GM12892 (cell line): ENCODE data around the gene ASB2. TPM values are rescaled to one million over a fixed set of nuclear protein-coding genes. Genes with fewer than 3 reads are reported as not detected.
A peak's percentile ranks its signal among the peaks of the same experiment; 100 is the strongest.

Experiments
- DNase-seq: peaks from one replicate; pipeline ENCODE4 v3.0.0; 2011; ENCODE audit not compliant: insufficient read length
- FAIRE-seq: peaks from 2 replicates; lab custom pipeline; 2011; peaks lifted over from hg19 to GRCh38; lab: Jason Lieb, UNC
- POLR2A ChIP-seq: IDR thresholded peaks from 2 replicates; pipeline ENCODE4 v1.6.1; 2011; ENCODE audit warnings: low read depth, low read length, control low read depth
- POLR2AphosphoS5 ChIP-seq: IDR thresholded peaks from 2 replicates; pipeline ENCODE4 v1.6.1; 2011; ENCODE audit warnings: low read depth, low read length, control low read depth
- TAF1 ChIP-seq: IDR thresholded peaks from 2 replicates; pipeline ENCODE4 v1.6.1; 2011; ENCODE audit warnings: low read depth, mild to moderate bottlenecking, control low read depth, low read length, borderline replicate concordance
- polyA plus RNA-seq: library from polyadenylated mRNA; unstranded; fragments of >200 nt; gene quantifications from one replicate; pipeline ENCODE4 v1.2.1, GENCODE V29; 2012; ENCODE audit warnings: missing spikeins, inconsistent platforms; ENCODE audit not compliant: missing spikeins

Gene ASB2
- 25.2 TPM for polyA plus RNA-seq

GRCh38 chr14:93976477-93977057 lies at the start of gene ASB2:
Gene ASB2 (minus strand): TSS chr14:93976570. CDS start chr14:93964539, 12,031 bp downstream.
- TF ChIP-seq POLR2A (no peak; the same call in none of the 2 replicates), POLR2AphosphoS5 (no peak)
- DNase-seq (no peak), FAIRE-seq (no peak)

- FAIRE-seq (no peak), DNase-seq (no peak)
- TF ChIP-seq POLR2A (no peak), POLR2AphosphoS5 (no peak)
These were observed 49.4 kb upstream of the ASB2 start for GRCh38 chr14:94025720-94026119.

GRCh38 chr14:94024549-94024948 lies 48.2 kb upstream of the ASB2 start:
- no peak for FAIRE-seq
- no peak for TF ChIP-seq POLR2AphosphoS5
- TF ChIP-seq TAF1: no peak
- TF ChIP-seq POLR2A: no peak
- DNase-seq: no peak

- FAIRE-seq (no peak), DNase-seq (no peak)
- TF ChIP-seq POLR2A (no peak), POLR2AphosphoS5 (no peak), TAF1 (no peak)
These were observed 46.4 kb upstream of the ASB2 start for GRCh38 chr14:94022532-94023411.

- TF ChIP-seq POLR2AphosphoS5: no peak
- TF ChIP-seq TAF1: no peak
- FAIRE-seq: peak; percentile 44
- DNase-seq: no peak
These were observed 45.2 kb upstream of the ASB2 start for GRCh38 chr14:94021416-94022157.

- no peak for TF ChIP-seq POLR2A
- TF ChIP-seq POLR2AphosphoS5: no peak
- TF ChIP-seq TAF1: no peak
- FAIRE-seq: no peak
- DNase-seq: no peak
These were observed 44.6 kb upstream of the ASB2 start for GRCh38 chr14:94021001-94021400.

- FAIRE-seq: no peak
These were observed 43.9 kb upstream of the ASB2 start for GRCh38 chr14:94020267-94020666.

GRCh38 chr14:94019329-94019728 lies 43.0 kb upstream of the ASB2 start:
- no peak for TF ChIP-seq POLR2AphosphoS5
- no peak for TF ChIP-seq POLR2A
- TF ChIP-seq TAF1: no peak
- FAIRE-seq (no peak), DNase-seq (no peak)

More at GRCh38 chr14:94020267-94020666, 43.9 kb upstream of the ASB2 start:
- TF ChIP-seq POLR2AphosphoS5 (no peak), POLR2A (no peak), TAF1 (no peak)
- DNase-seq: no peak

- DNase-seq: no peak
- no peak for FAIRE-seq
- TF ChIP-seq TAF1 (no peak), POLR2AphosphoS5 (no peak), POLR2A (no peak)
These were observed 41.9 kb upstream of the ASB2 start for GRCh38 chr14:94018308-94018707.

- DNase-seq: no peak
- no peak for FAIRE-seq
- TF ChIP-seq POLR2AphosphoS5 (no peak), POLR2A (no peak), TAF1 (no peak)
These were observed 40.1 kb upstream of the ASB2 start for GRCh38 chr14:94016446-94016976.

- TF ChIP-seq POLR2AphosphoS5 (no peak), POLR2A (no peak), TAF1 (no peak)
- FAIRE-seq (no peak), DNase-seq (no peak)
These were observed 38.9 kb upstream of the ASB2 start for GRCh38 chr14:94015223-94015622.
